22Rv1 (cell line): ENCODE measurements around the gene SYNE2.

Source experiments
- CTCF ChIP-seq: fragments of 450-650 bp; IDR thresholded peaks from 2 replicates; pipeline ENCODE4 v1.5.1; 2017; ENCODE audit warnings: mild to moderate bottlenecking
- ZFX ChIP-seq: fragments of 450-650 bp; IDR thresholded peaks from 2 replicates; pipeline ENCODE4 v1.6.1; 2017; ENCODE audit warnings: antibody characterized with exemption, borderline replicate concordance

GRCh38 chr14:63895510-63895909 lies 42.7 kb downstream of the SYNE2 start:
- TF ChIP-seq CTCF: no peak
- no peak for TF ChIP-seq ZFX
